K562 (cell line): Measurements from ENCODE around the gene ZDHHC14. TPM values are rescaled to one million over a fixed set of nuclear protein-coding genes. Genes with fewer than 3 reads are reported as not detected.
A peak's percentile ranks its signal among the peaks of the same experiment; 100 is the strongest.

Experiments
- ATAC-seq: fragments of 200-7000 bp; cut with Tn5 transposase; 3 replicates; pipeline ENCODE4 v1.9.1; 2020; ENCODE audit warnings: moderate library complexity
- BruUV-seq: library from RNA; stranded (reverse); fragments of 400-500 nt; replicated peaks from 2 replicates; lab custom pipeline; 2021; lab: Mats Ljungman, UMichigan
- CTCF ChIA-PET: fragments of 300-600 bp; formaldehyde crosslinking; extraction: SDS; loops from one replicate; lab custom pipeline; 2021; ENCODE audit warnings: low intra/inter-chr PET ratio; lab: Yijun Ruan, JAX
- POLR2A ChIA-PET: fragments of 300-600, 350-650 bp; sonication (Branson Sonifier 250); formaldehyde crosslinking; extraction: SDS; loops from one replicate; lab custom pipeline; 2021; ENCODE audit warnings: antibody characterized with exemption, inconsistent platforms; lab: Yijun Ruan, JAX
- DNase-seq, 4 experiments: peaks; one replicate each; pipeline versions ENCODE4 v3.0.0 to v3.0.0-alpha.2; 2011 to 2018; ENCODE audit warnings: low spot score in 3 of 4, mixed read lengths in 3 of 4; ENCODE audit errors: extremely low read depth in 1 of 4
- FAIRE-seq: peaks from 2 replicates; lab custom pipeline; 2011; peaks lifted over from hg19 to GRCh38; lab: Jason Lieb, UNC
- H2AFZ ChIP-seq: 2 replicates; pipeline ENCODE4 v1.6.0; 2011; ENCODE audit warnings: low read depth, low read length, control low read depth, inconsistent platforms
- H3K27ac ChIP-seq: fragments of 200-600 bp; 3 replicates; pipeline ENCODE4 v1.8.0; 2011; ENCODE audit warnings: low read depth, mild to moderate bottlenecking, control low read depth, inconsistent platforms, low read length, moderate library complexity, mixed read lengths; ENCODE audit errors: extremely low read depth
- H3K27me3 ChIP-seq, 2 experiments: fragments of 300-600 bp in 1 of 2; 2 replicates in 1 of 2; 3 replicates in 1 of 2; pipeline versions ENCODE4 v1.6.0 to v1.8.0; 2011; ENCODE audit warnings: inconsistent platforms in 2 of 2, low read length in 2 of 2, mild to moderate bottlenecking in 1 of 2, mixed read lengths in 1 of 2, moderate library complexity in 1 of 2; ENCODE audit not compliant: control insufficient read depth in 2 of 2, insufficient read depth in 2 of 2
- H3K36me3 ChIP-seq: fragments of 300-600 bp; 3 replicates; pipeline ENCODE4 v1.8.0; 2011; ENCODE audit warnings: mild to moderate bottlenecking, low read length, inconsistent platforms; ENCODE audit not compliant: control insufficient read depth, insufficient read depth
- H3K4me1 ChIP-seq, 2 experiments: fragments of 200-600 bp in 1 of 2; replicated peaks in 1 of 2; 2 replicates in 1 of 2; 3 replicates in 1 of 2; pipeline versions ENCODE4 v1.5.1 to v1.8.0; 2011; ENCODE audit warnings: inconsistent platforms in 2 of 2, low read length in 2 of 2, mild to moderate bottlenecking in 1 of 2, mixed read lengths in 1 of 2, moderate library complexity in 1 of 2; ENCODE audit not compliant: control insufficient read depth in 2 of 2, insufficient read depth in 2 of 2
- H3K4me2 ChIP-seq: 2 replicates; pipeline ENCODE4 v1.6.1; 2011; ENCODE audit warnings: low read length, control low read depth, inconsistent platforms, mixed read lengths; ENCODE audit not compliant: insufficient read depth
- H3K4me3 ChIP-seq: fragments of 200-600 bp; sonication (generic), shearing (Covaris generic); 2 replicates; pipeline ENCODE4 v1.5.1; 2016; ENCODE audit warnings: control low read depth, inconsistent platforms
- H3K79me2 ChIP-seq: fragments of 200-600 bp; 3 replicates; pipeline ENCODE4 v1.8.0; 2011; ENCODE audit warnings: low read length, inconsistent platforms; ENCODE audit not compliant: control insufficient read depth, insufficient read depth
- H3K9ac ChIP-seq, 2 experiments: 2 replicates each; pipeline versions ENCODE4 v1.6.0 to v1.6.1; 2011; ENCODE audit warnings: low read depth in 2 of 2, low read length in 2 of 2, control low read depth in 1 of 2, inconsistent platforms in 1 of 2, mild to moderate bottlenecking in 1 of 2, mixed read lengths in 1 of 2; ENCODE audit not compliant: insufficient read depth in 1 of 2
- H3K9me1 ChIP-seq: one replicate; pipeline ENCODE4 v1.6.0; 2011; ENCODE audit warnings: inconsistent platforms, mild to moderate bottlenecking, low read length, moderate library complexity; ENCODE audit not compliant: control insufficient read depth, insufficient read depth
- H3K9me3 ChIP-seq: replicated peaks from 2 replicates; pipeline ENCODE4 v1.5.1; 2011; ENCODE audit warnings: low read depth, low read length, inconsistent platforms; ENCODE audit not compliant: control insufficient read depth, insufficient read depth
- H4K20me1 ChIP-seq: replicated peaks from 2 replicates; pipeline ENCODE4 v1.6.1; 2011; ENCODE audit warnings: low read length, inconsistent platforms, mixed read lengths; ENCODE audit not compliant: control insufficient read depth, insufficient read depth
- KDM5B ChIP-seq: fragments of 200-600 bp; sonication (generic); IDR thresholded peaks from 2 replicates; pipeline ENCODE4 v1.6.1; 2012; ENCODE audit warnings: low read depth, mild to moderate bottlenecking, moderate library complexity, low read length, control low read depth, inconsistent platforms; ENCODE audit not compliant: insufficient replicate concordance
- MTA1 ChIP-seq: fragments of 450-650 bp; IDR thresholded peaks from 2 replicates; pipeline ENCODE4 v1.6.1; 2017; ENCODE audit warnings: borderline replicate concordance
- WGBS: fragments of 100-300 bp; shearing (Covaris generic); methylation state at CpG from one replicate; pipeline ENCODE4 v1.1.6; 2016; ENCODE audit warnings: low coverage, mixed read lengths; ENCODE audit not compliant: insufficient coverage; ENCODE audit errors: missing lambda C conversion rate; 5-methylcytosine and 5-hydroxymethylcytosine counted together
- in situ Hi-C: fragments of 300-500 bp; cut with MboI; formaldehyde crosslinking; loops from 4 replicates; pipeline ENCODE4 v1.15.0; 2018; ENCODE audit warnings: inconsistent platforms, mixed read lengths
- intact Hi-C: fragments of 100-400 bp; cut with micrococcal nuclease; formaldehyde crosslinking; loops from 2 replicates; pipeline ENCODE4 v1.14.2; 2022
- polyA plus RNA-seq, 8 experiments: library from polyadenylated mRNA; depleted of rRNA in 4 of 8; stranded (reverse) in 5 of 8; unstranded in 3 of 8; fragments of >200 nt; fragmentation: Nextera tagmentation in 2 of 8; fragmentation: Illumina TruSeq in 1 of 8; extraction: Ambion mirVana in 2 of 8; extraction: Trizol in 1 of 8; gene quantifications; 2 replicates each; pipeline versions ENCODE4 v1.2.1 to v1.2.3, GENCODE V29; 2011 to 2014; ENCODE audit warnings: inconsistent platforms in 1 of 8, missing spikeins in 1 of 8
- total RNA-seq, 7 experiments: library from RNA; depleted of rRNA in 6 of 7; stranded (reverse); fragments of >200 nt in 6 of 7; fragmentation: Illumina TruSeq in 2 of 7; extraction: Trizol in 2 of 7; gene quantifications; 2 replicates each; pipeline versions ENCODE4 v1.2.1 to v1.2.3, GENCODE V29; 2011 to 2021; ENCODE audit warnings: low replicate concordance in 1 of 7
- TF ChIP-seq, protein P1 (sequence below): fragments of 250-450 bp; sonication (Bioruptor Pico); IDR thresholded peaks from 2 replicates; pipeline ENCODE4 v1.5.0; 2020; ENCODE audit warnings: mild to moderate bottlenecking, borderline replicate concordance
- TF ChIP-seq, protein P2 (sequence below), 2 experiments: fragments of 450-650 bp; formaldehyde crosslinking in 1 of 2; IDR thresholded peaks; 2 replicates each; pipeline versions ENCODE4 v1.4.0 to v1.6.1; 2014 to 2020; ENCODE audit warnings: mild to moderate bottlenecking in 2 of 2, borderline replicate concordance in 1 of 2, low read depth in 1 of 2
- TF ChIP-seq, protein P3 (sequence below), 3 experiments: IDR thresholded peaks in 2 of 3; conservative IDR thresholded peaks in 1 of 3; 2 replicates each; pipeline ENCODE4 v1.5.1; 2011 to 2012; ENCODE audit warnings: low read length in 3 of 3, mild to moderate bottlenecking in 3 of 3, control low read depth in 2 of 3, improper control_type of control experiment in 1 of 3, inconsistent platforms in 1 of 3, low read depth in 1 of 3, mixed read lengths in 1 of 3, moderate library complexity in 1 of 3; ENCODE audit not compliant: insufficient read depth in 2 of 3
- TF ChIP-seq, protein P4 (sequence below), 2 experiments: fragments of 450-650 bp; conservative IDR thresholded peaks; 2 replicates each; pipeline ENCODE4 v1.6.1; 2017; ENCODE audit warnings: mild to moderate bottlenecking in 2 of 2, moderate library complexity in 2 of 2

The ZDHHC14 gene
- total and polyA plus RNA-seq, 9 of the 15 experiments (the other 6 are each of a cell fraction or from before 2014, with no cell fraction given): 0.92 to 23.1 (median 13.8) TPM

DNA sequence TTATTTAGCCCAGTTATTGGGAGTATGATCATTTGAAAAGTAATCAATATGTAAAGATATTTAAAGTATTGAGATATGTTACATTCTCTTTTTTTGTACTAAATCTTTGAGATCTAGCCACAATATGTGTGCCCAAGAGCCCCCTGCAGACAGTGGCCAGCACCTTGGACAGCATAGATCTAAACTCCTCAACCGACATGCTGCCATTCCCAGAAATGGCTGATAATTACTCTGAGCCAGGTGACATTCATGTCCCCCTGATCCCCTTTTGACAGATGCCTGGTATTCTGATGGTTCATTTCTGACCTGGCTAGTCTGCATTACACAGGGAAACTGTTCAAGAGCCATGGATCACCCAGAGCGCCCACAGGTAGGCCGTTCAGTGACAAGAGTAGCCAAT lies 177.1 kb downstream of the ZDHHC14 start:
- no peak overlapping the region for H3K27ac ChIP-seq
- no peaks in the 10 kb centered on the region for H3K27me3 ChIP-seq
- FAIRE-seq: no peak
- H3K4me2 ChIP-seq: no peak overlapping the region
- in situ Hi-C loops (no loop called here), intact Hi-C loops (no loop called here)
- BruUV-seq: no TSS peak
- H3K36me3 ChIP-seq: peaks cover 4% of the 10 kb centered on the region; the same call in 1 of the 3 replicates
- WGBS: 81% methylated on average over 3 of the region's 3 CpGs
- no peak overlapping the region for H3K9ac ChIP-seq
- peak; percentile 70 for ATAC-seq
- H2AFZ ChIP-seq: no peak overlapping the region
- no peak for DNase-seq
- no peaks in the 10 kb centered on the region for H3K79me2 ChIP-seq
- H3K9me1 ChIP-seq: no peaks in the 10 kb centered on the region
- no peaks in the 10 kb centered on the region for H4K20me1 ChIP-seq
- H3K9me3 ChIP-seq: no peaks in the 10 kb centered on the region
- ChIA-PET POLR2A (no interaction called here), CTCF (interaction anchor here (2.8 kb wide), 1 partner anchor 242 kb away, joined by 20 read pairs; no protein-coding TSS in a partner anchor)
- H3K4me3 ChIP-seq: no peak overlapping the region
- peaks cover 0 to 10% of the 10 kb centered on the region in 2 experiments; a peak in 1 of 5 replicates for H3K4me1 ChIP-seq
- no peak for TF ChIP-seq MTA1
- no peak for TF ChIP-seq KDM5B
- TF ChIP-seq, protein P1, sequence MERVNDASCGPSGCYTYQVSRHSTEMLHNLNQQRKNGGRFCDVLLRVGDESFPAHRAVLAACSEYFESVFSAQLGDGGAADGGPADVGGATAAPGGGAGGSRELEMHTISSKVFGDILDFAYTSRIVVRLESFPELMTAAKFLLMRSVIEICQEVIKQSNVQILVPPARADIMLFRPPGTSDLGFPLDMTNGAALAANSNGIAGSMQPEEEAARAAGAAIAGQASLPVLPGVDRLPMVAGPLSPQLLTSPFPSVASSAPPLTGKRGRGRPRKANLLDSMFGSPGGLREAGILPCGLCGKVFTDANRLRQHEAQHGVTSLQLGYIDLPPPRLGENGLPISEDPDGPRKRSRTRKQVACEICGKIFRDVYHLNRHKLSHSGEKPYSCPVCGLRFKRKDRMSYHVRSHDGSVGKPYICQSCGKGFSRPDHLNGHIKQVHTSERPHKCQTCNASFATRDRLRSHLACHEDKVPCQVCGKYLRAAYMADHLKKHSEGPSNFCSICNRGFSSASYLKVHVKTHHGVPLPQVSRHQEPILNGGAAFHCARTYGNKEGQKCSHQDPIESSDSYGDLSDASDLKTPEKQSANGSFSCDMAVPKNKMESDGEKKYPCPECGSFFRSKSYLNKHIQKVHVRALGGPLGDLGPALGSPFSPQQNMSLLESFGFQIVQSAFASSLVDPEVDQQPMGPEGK (CRISPR knock-in tag): no peak
- TF ChIP-seq, protein P2, sequence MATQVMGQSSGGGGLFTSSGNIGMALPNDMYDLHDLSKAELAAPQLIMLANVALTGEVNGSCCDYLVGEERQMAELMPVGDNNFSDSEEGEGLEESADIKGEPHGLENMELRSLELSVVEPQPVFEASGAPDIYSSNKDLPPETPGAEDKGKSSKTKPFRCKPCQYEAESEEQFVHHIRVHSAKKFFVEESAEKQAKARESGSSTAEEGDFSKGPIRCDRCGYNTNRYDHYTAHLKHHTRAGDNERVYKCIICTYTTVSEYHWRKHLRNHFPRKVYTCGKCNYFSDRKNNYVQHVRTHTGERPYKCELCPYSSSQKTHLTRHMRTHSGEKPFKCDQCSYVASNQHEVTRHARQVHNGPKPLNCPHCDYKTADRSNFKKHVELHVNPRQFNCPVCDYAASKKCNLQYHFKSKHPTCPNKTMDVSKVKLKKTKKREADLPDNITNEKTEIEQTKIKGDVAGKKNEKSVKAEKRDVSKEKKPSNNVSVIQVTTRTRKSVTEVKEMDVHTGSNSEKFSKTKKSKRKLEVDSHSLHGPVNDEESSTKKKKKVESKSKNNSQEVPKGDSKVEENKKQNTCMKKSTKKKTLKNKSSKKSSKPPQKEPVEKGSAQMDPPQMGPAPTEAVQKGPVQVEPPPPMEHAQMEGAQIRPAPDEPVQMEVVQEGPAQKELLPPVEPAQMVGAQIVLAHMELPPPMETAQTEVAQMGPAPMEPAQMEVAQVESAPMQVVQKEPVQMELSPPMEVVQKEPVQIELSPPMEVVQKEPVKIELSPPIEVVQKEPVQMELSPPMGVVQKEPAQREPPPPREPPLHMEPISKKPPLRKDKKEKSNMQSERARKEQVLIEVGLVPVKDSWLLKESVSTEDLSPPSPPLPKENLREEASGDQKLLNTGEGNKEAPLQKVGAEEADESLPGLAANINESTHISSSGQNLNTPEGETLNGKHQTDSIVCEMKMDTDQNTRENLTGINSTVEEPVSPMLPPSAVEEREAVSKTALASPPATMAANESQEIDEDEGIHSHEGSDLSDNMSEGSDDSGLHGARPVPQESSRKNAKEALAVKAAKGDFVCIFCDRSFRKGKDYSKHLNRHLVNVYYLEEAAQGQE (IDR thresholded peaks at IDR 0.05; ENCODE audit: borderline replicate concordance): peak; percentile 98
- TF ChIP-seq, protein P2 (CRISPR knock-in tag; IDR thresholded peaks at IDR 0.05; ENCODE audit: low read depth): peak; percentile 85
- TF ChIP-seq, protein P3, sequence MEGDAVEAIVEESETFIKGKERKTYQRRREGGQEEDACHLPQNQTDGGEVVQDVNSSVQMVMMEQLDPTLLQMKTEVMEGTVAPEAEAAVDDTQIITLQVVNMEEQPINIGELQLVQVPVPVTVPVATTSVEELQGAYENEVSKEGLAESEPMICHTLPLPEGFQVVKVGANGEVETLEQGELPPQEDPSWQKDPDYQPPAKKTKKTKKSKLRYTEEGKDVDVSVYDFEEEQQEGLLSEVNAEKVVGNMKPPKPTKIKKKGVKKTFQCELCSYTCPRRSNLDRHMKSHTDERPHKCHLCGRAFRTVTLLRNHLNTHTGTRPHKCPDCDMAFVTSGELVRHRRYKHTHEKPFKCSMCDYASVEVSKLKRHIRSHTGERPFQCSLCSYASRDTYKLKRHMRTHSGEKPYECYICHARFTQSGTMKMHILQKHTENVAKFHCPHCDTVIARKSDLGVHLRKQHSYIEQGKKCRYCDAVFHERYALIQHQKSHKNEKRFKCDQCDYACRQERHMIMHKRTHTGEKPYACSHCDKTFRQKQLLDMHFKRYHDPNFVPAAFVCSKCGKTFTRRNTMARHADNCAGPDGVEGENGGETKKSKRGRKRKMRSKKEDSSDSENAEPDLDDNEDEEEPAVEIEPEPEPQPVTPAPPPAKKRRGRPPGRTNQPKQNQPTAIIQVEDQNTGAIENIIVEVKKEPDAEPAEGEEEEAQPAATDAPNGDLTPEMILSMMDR (IDR thresholded peaks at IDR 0.05 in 2 of 3, conservative IDR thresholded peaks at IDR 0.05 in 1 of 3; ENCODE audit: insufficient read depth in 2 of 3, low read depth in 1 of 3, low read length in 3 of 3): peak in 2 of 3 experiments; percentile 13 to 33; a peak in 3 of 6 replicates
- TF ChIP-seq, protein P4, sequence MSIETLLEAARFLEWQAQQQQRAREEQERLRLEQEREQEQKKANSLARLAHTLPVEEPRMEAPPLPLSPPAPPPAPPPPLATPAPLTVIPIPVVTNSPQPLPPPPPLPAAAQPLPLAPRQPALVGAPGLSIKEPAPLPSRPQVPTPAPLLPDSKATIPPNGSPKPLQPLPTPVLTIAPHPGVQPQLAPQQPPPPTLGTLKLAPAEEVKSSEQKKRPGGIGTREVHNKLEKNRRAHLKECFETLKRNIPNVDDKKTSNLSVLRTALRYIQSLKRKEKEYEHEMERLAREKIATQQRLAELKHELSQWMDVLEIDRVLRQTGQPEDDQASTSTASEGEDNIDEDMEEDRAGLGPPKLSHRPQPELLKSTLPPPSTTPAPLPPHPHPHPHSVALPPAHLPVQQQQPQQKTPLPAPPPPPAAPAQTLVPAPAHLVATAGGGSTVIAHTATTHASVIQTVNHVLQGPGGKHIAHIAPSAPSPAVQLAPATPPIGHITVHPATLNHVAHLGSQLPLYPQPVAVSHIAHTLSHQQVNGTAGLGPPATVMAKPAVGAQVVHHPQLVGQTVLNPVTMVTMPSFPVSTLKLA (conservative IDR thresholded peaks at IDR 0.05): 0 out of 4 replicates have a peak, but pooled peaks have one; percentile 23 to 25
